Measurements from ENCODE around the gene MDK. TPM values are rescaled to one million over a fixed set of nuclear protein-coding genes. Genes with fewer than 3 reads are reported as not detected.

The MDK gene
- total RNA-seq, 2 donors from 2014 or later: 2.6 to 3.7 TPM

GRCh38 chr11:46352063-46352841 lies 29.2 kb upstream of the MDK start:
- H3K9me3 ChIP-seq (ENCODE audit: control insufficient read depth, low read length, poor library complexity, severe bottlenecking): no peaks in the 10 kb centered on the region
- Mint-ChIP-seq H3K4me3 (peak overlapping the region; percentile 90), H3K36me3 (ENCODE audit: low read depth) (no peaks in the 10 kb centered on the region), H3K27ac (peak overlapping the region; percentile 95), H3K27me3 (no peaks in the 10 kb centered on the region), H3K4me1 (peaks cover 74% of the 10 kb centered on the region)
- DNase-seq: peak; percentile 70 to 80 (median 77)
- ATAC-seq: peak; percentile 74

GRCh38 chr11:46353698-46354097 lies 27.8 kb upstream of the MDK start:
- Mint-ChIP-seq H3K36me3 (ENCODE audit: low read depth) (no peaks in the 10 kb centered on the region), H3K4me1 (peaks cover 74% of the 10 kb centered on the region), H3K27ac (peak overlapping the region; percentile 95), H3K27me3 (no peaks in the 10 kb centered on the region), H3K4me3 (peak overlapping the region; percentile 90)
- DNase-seq: no peak
- no peaks in the 10 kb centered on the region for H3K9me3 ChIP-seq (ENCODE audit: control insufficient read depth, low read length, poor library complexity, severe bottlenecking)
- no peak for ATAC-seq

GRCh38 chr11:46356924-46357482 lies 24.5 kb upstream of the MDK start:
- Mint-ChIP-seq H3K4me3 (peak overlapping the region; percentile 39), H3K36me3 (ENCODE audit: low read depth) (no peaks in the 10 kb centered on the region), H3K27ac (peak overlapping the region; percentile 85), H3K4me1 (peaks cover 59% of the 10 kb centered on the region), H3K27me3 (no peaks in the 10 kb centered on the region)
- ATAC-seq: no peak
- no peaks in the 10 kb centered on the region for H3K9me3 ChIP-seq (ENCODE audit: control insufficient read depth, low read length, poor library complexity, severe bottlenecking)
- no peak for DNase-seq

GRCh38 chr11:46357483-46357936 lies 24.0 kb upstream of the MDK start:
- no peaks in the 10 kb centered on the region for H3K9me3 ChIP-seq (ENCODE audit: control insufficient read depth, low read length, poor library complexity, severe bottlenecking)
- Mint-ChIP-seq H3K4me3 (no peak overlapping the region), H3K27me3 (no peaks in the 10 kb centered on the region), H3K27ac (peak overlapping the region; percentile 85), H3K4me1 (peaks cover 55% of the 10 kb centered on the region), H3K36me3 (ENCODE audit: low read depth) (no peaks in the 10 kb centered on the region)
- ATAC-seq: no peak
- no peak for DNase-seq

GRCh38 chr11:46359953-46360352 lies 21.5 kb upstream of the MDK start:
- no peak for DNase-seq
- no peak overlapping the region for H3K4me3 Mint-ChIP-seq
- H3K9me3 ChIP-seq (ENCODE audit: control insufficient read depth, low read length, poor library complexity, severe bottlenecking): no peaks in the 10 kb centered on the region
- H3K27me3 Mint-ChIP-seq: no peaks in the 10 kb centered on the region
- peaks cover 42% of the 10 kb centered on the region for H3K4me1 Mint-ChIP-seq
- ATAC-seq: no peak
- no peaks in the 10 kb centered on the region for H3K36me3 Mint-ChIP-seq (ENCODE audit: low read depth)
- peak overlapping the region; percentile 96 for H3K27ac Mint-ChIP-seq

GRCh38 chr11:46360878-46361277 lies 20.6 kb upstream of the MDK start:
- no peaks in the 10 kb centered on the region for H3K27me3 Mint-ChIP-seq
- H3K36me3 Mint-ChIP-seq (ENCODE audit: low read depth): no peaks in the 10 kb centered on the region
- H3K9me3 ChIP-seq (ENCODE audit: control insufficient read depth, low read length, poor library complexity, severe bottlenecking): no peaks in the 10 kb centered on the region
- H3K4me3 Mint-ChIP-seq: peak overlapping the region; percentile 90
- H3K4me1 Mint-ChIP-seq: peaks cover 38% of the 10 kb centered on the region
- peak overlapping the region; percentile 96 for H3K27ac Mint-ChIP-seq
- ATAC-seq: peak; percentile 60
- no peak for DNase-seq

- ATAC-seq (peak; percentile 94), DNase-seq (peak in 2 of 3 donors; percentile 41 to 46)
- H3K27me3 Mint-ChIP-seq: no peaks in the 10 kb centered on the region
- H3K9me3 ChIP-seq (ENCODE audit: control insufficient read depth, low read length, poor library complexity, severe bottlenecking): no peaks in the 10 kb centered on the region
- peak overlapping the region; percentile 96 for H3K27ac Mint-ChIP-seq
- H3K36me3 Mint-ChIP-seq (ENCODE audit: low read depth): no peaks in the 10 kb centered on the region
- peaks cover 31% of the 10 kb centered on the region for H3K4me1 Mint-ChIP-seq
- peak overlapping the region; percentile 90 for H3K4me3 Mint-ChIP-seq
Measured at GRCh38 chr11:46361283-46362155, 19.9 kb upstream of the MDK start.

- ATAC-seq: no peak
- Mint-ChIP-seq H3K36me3 (ENCODE audit: low read depth) (no peaks in the 10 kb centered on the region), H3K27ac (peak overlapping the region; percentile 96), H3K4me1 (peaks cover 30% of the 10 kb centered on the region), H3K27me3 (no peaks in the 10 kb centered on the region), H3K4me3 (peak overlapping the region; percentile 90)
- no peaks in the 10 kb centered on the region for H3K9me3 ChIP-seq (ENCODE audit: control insufficient read depth, low read length, poor library complexity, severe bottlenecking)
- DNase-seq: no peak
Measured at GRCh38 chr11:46362156-46363030, 19.1 kb upstream of the MDK start.

- DNase-seq: no peak
- ATAC-seq: no peak
- no peaks in the 10 kb centered on the region for H3K9me3 ChIP-seq (ENCODE audit: control insufficient read depth, low read length, poor library complexity, severe bottlenecking)
- Mint-ChIP-seq H3K27me3 (no peaks in the 10 kb centered on the region), H3K4me1 (peaks cover 28% of the 10 kb centered on the region), H3K4me3 (peak overlapping the region; percentile 65), H3K36me3 (ENCODE audit: low read depth) (no peaks in the 10 kb centered on the region), H3K27ac (peak overlapping the region; percentile 96)
Measured at GRCh38 chr11:46363031-46363407, 18.4 kb upstream of the MDK start.

- peaks cover 31% of the 10 kb centered on the region for H3K4me1 Mint-ChIP-seq
- H3K27me3 Mint-ChIP-seq: no peaks in the 10 kb centered on the region
Measured at GRCh38 chr11:46363455-46364005, 17.9 kb upstream of the MDK start.

GRCh38 chr11:46364056-46364455 lies 17.4 kb upstream of the MDK start:
- Mint-ChIP-seq H3K27ac (no peak overlapping the region), H3K27me3 (no peaks in the 10 kb centered on the region), H3K4me3 (no peak overlapping the region), H3K36me3 (ENCODE audit: low read depth) (no peaks in the 10 kb centered on the region), H3K4me1 (peaks cover 32% of the 10 kb centered on the region)
- DNase-seq (no peak), ATAC-seq (no peak)
- no peaks in the 10 kb centered on the region for H3K9me3 ChIP-seq (ENCODE audit: control insufficient read depth, low read length, poor library complexity, severe bottlenecking)

More at GRCh38 chr11:46363455-46364005, 17.9 kb upstream of the MDK start:
- no peak overlapping the region for H3K4me3 Mint-ChIP-seq
- DNase-seq: no peak
- no peaks in the 10 kb centered on the region for H3K36me3 Mint-ChIP-seq (ENCODE audit: low read depth)
- ATAC-seq: no peak
- H3K9me3 ChIP-seq (ENCODE audit: control insufficient read depth, low read length, poor library complexity, severe bottlenecking): no peaks in the 10 kb centered on the region
- no peak overlapping the region for H3K27ac Mint-ChIP-seq

- H3K4me1 Mint-ChIP-seq: peaks cover 37% of the 10 kb centered on the region
Measured at GRCh38 chr11:46364791-46365190, 16.7 kb upstream of the MDK start.

More at GRCh38 chr11:46364791-46365190, 16.7 kb upstream of the MDK start:
- Mint-ChIP-seq H3K36me3 (ENCODE audit: low read depth) (no peaks in the 10 kb centered on the region), H3K27ac (peak overlapping the region; percentile 19), H3K4me3 (no peak overlapping the region), H3K27me3 (no peaks in the 10 kb centered on the region)
- H3K9me3 ChIP-seq (ENCODE audit: control insufficient read depth, low read length, poor library complexity, severe bottlenecking): no peaks in the 10 kb centered on the region
- ATAC-seq (no peak), DNase-seq (no peak)
